GM18909 (cell line): ENCODE results near the gene KLHDC8A.

ENCODE experiments used
- ATAC-seq: cut with Tn5 transposase; IDR thresholded peaks from one replicate; pipeline ENCODE4 v1.9.1; 2021; ENCODE audit warnings: mild to moderate bottlenecking; ENCODE audit not compliant: unreplicated experiment, poor library complexity

The KLHDC8A gene

GRCh38 chr1:205348554-205349487, 7.9 kb downstream of the KLHDC8A start:
- ATAC-seq, result no peak

DNA sequence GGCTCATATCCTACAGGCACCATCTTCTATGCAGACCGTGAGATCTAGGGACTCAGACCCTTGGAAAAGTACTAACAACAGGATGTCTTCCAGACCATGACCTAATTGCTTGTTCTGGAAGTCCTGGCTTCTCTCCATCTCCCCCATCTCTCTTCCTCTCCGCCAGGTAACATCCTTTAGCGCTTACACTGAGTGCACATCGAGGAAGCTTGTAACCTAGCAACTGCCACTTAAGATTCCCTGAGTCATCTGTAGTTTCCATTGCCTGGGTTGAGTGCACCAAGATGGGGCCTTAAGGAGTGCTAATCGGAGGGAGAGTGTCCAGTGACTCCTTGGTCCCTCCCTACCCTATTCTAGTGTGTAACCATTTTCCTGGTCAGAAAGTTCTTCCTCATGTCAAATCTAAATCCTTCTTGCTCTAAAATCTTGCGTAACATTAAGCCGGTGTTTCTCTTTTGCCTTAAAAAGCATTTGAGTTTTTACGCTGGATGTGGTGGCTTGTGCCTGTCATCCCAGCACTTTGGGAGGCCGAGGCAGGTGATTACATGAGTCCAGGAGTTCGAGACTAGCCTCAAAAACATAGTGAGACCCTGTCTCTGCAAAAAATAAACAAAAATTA, 9.7 kb downstream of the KLHDC8A start:
- ATAC-seq, result no peak

DNA sequence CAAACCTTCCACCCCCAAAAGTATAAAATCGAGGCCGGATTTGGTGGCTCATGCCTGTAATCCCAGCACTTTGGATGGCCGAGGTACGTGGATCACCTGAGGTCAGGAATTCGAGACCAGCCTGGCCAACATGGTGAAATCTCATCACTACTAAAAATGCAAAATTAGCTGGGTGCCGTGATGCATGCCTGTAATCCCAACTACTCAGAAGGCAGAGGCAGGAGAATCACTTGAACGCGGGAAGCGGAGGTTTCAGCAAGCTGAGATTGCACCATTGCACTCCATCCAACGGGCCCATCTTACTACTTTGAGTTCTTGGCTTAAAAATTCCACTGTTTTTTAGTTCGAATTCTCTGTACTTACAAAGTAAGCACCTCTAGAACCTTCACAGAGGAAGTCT, 11.0 kb downstream of the KLHDC8A start:
- ATAC-seq, result no peak

DNA sequence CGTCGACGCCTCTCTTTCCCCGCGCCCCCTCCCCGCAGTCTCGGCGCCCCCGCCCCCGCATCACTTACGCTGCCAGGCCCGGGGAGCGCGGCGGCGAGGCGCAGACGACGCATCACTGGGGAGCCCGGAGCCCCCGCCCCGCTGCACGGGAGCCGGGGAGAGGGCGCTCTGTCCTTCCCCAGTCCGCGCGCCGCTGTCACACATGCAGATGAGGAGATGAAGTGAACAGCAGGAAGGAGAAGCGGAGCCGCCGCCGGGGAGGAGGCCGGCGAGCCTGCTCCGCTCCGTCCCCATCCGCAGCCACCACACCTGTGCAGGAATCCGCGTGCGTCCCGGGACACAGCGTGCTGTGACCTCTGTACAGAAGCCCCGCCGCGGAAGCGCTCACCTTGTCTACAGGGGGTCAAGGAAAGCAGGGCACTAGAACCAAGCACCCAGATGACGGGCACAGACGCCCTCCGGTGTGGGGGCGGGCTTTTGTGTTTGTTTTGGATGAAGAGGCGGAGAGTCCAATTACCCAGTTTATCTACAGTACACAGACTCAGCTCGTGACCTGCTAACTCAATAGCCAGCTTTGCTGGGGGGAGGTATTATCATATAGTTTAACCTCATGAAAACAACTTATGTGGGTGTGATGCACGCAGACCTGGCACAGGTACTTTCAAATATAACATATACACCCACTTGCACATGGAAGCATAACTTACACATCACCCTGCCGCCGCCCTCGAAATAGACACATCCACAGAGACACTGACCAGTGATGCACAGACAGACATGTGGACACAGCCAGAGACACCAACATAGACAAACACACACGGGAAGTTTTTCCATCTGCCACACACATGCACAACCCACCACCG, 12.4 kb downstream of the KLHDC8A start:
- ATAC-seq, result no peak

GRCh38 chr1:205343431-205344065, 13.2 kb downstream of the KLHDC8A start:
- no peak for ATAC-seq

DNA sequence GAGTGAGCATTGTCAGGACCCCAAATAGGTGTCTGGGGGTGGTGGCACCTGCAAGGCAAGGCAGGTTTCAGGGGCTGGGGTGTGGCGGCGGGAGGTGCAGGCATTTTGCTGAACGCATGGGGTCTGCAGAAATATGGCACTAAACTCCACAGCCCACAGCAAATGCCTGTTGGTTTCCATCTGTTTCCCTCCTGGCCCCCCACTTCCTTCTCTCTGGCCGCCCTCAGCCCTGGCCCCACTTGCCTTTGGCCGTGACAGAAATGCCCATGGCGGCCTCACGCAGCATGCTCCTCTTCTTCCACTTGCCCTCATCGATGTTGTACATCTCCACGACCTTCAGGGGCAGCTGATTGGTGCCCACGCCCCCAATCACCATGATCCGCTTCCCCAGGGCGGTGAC, 13.7 kb downstream of the KLHDC8A start:
- no peak for ATAC-seq

DNA sequence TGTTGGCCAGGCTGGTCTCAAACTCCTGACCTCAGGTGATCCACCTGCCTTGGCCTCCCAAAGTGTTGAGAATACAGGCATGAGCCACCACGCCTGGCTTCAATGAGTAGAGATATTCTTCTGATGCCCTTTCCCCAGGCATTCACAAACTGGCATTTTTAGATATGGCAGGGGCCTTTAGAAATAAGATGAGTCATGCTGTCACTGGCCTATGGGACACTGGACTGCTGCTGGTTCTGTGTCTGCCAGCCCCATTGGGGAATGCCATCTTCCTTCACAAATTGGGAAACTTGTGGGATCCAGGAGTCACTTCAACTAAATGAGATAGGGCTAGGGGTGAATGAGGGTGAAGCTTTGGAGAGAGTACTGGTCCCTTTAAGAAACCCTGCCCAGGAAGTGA, 16.0 kb downstream of the KLHDC8A start:
- no peak for ATAC-seq

- ATAC-seq, result no peak
Measured at GRCh38 chr1:205339717-205340116, 17.0 kb downstream of the KLHDC8A start.

DNA sequence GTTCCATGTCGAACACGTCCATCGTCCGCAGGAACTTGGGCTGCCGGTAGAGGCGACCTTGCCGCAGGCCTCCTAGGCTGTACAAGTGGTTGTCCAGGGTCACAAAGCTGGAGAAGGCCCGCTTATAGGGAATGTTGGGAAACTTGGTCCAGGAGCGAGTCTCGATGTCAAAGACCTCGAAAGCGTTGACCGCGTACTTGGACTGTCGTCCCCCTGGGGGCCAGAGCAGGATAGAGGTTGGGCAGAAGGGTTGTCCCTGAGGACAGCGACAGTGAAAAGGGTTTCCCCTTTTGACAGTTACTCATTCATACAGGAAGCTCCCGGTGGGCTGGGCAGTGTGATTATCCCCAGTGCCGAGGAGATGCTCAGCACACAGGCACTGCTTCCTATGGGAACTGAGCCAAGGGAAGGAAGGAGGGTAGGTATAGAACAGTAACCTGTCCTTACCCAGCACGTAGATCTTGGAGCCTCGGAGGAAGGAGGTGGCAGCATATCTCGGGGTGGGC, 17.5 kb downstream of the KLHDC8A start:
- no peak for ATAC-seq

DNA sequence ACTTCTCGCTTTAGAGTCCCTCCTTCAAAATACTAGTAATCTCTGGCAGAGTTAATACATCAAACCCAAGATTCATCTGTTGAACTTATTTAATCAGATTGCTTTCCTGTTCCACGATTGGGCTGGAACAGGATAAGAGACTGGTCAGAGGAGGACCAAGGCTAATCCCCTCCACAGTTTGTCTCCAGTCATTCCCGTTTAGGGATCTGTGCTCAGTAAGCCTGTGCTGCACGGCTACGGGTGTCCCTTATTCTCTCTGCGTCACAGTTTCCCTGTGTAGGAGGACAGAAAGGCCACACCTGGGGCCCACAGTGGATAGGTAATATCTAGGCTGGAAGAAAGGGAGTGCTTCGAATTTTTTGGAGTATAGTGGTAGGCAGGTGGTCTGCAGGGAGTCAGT, 18.7 kb downstream of the KLHDC8A start:
- ATAC-seq, result no peak

- ATAC-seq, result no peak
Measured at GRCh38 chr1:205337481-205337880, 19.2 kb downstream of the KLHDC8A start.

DNA sequence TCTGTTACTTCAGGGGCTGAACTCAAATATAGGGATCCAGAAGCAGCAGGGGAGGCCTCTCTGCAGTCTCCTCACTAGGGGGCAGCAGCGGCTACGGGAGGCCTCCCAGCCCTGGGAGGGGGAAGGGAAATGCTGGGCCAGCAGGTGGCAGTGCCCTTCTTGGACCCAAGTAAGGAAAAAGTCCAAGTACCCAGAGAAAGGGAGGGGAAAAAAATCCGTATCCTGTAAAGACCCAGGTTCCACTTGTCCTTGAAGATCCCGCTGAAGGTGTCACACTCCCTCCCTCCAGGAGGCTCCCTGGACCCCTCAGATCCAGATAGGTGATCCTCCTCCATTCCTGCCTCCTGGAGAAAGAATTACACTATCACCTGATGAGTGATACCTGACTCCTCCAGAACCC, 21.0 kb downstream of the KLHDC8A start:
- ATAC-seq, result no peak

DNA sequence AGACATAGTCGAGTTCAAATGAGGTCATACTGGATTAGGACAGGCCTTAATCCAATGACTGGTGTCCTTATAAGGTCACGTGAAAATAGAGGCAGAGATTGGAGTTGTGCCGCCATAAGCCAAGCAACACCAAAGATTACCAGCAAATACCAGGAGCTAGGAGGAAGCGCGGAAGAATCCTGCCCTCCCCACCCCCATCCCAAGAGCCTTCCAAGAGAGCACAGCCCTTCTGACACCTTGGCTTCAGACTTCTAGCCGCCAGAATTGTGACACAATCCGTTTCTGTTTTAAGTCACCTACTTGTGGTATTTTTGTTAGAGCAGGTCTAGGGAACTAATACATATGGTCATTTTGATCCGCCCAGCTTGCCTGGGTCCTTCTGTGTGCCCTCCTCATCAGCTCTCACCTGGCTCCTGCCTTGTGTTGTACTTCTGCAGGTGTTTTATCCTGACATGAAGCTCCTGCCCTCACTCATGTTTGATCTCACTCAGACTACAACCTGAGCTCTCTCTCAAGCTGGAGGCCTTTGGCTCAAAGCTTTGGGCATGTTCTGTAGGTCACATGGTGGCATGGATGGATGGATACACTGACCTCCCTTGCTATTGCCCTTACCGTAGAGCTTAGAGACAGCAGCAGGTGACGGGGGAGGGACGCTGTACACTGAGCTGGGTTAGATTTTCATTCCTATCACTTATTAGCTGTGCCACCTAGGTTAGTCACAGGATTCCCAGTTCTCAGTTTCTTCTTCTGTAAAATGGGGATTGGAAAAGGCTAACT, 24.5 kb downstream of the KLHDC8A start:
- no peak for ATAC-seq

GRCh38 chr1:205330150-205330549, 26.6 kb downstream of the KLHDC8A start:
- ATAC-seq, result no peak

DNA sequence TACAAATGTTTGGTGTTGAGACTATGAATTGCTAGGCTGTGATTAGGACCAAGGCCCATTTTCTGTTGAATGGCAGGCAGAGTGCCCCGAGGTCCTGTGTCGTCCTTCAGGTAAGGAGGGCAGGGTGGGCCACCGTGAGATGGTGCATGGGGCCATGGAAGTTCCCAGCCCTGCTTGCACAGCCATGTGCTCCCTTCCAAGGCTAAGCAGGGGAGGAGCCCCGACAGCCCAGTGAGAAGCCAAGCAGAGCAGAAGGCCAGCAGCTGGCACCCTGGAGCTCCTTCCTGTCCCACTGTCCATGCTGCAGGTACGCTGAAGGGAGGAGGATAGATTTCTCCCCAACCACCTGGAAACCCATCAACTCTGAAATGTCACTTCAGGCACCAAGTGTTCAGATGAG, 27.0 kb downstream of the KLHDC8A start:
- ATAC-seq, result no peak

DNA sequence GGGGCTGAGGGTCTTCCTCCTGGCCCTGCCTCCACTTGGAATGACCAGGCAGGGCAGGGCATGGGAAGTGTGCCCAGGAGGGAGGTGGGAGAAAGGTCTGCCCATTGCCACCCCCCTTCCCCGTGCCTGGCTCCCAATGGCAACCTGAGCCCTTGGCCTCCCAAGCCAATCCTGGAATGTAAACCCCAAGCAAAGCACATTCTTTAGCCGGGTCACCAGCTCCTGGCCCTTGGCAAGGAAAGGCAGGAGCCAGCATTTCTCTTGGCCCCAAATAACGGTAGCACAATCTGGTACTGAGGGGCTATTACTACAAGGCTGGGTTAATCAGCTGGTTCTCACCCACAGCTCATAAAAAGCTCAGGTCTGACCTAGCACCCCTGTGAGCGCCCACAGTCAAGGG, 28.2 kb downstream of the KLHDC8A start:
- no peak for ATAC-seq

GRCh38 chr1:205326812-205327466, 29.8 kb downstream of the KLHDC8A start:
- no peak for ATAC-seq

GRCh38 chr1:205325334-205325884, 31.3 kb downstream of the KLHDC8A start:
- no peak for ATAC-seq

DNA sequence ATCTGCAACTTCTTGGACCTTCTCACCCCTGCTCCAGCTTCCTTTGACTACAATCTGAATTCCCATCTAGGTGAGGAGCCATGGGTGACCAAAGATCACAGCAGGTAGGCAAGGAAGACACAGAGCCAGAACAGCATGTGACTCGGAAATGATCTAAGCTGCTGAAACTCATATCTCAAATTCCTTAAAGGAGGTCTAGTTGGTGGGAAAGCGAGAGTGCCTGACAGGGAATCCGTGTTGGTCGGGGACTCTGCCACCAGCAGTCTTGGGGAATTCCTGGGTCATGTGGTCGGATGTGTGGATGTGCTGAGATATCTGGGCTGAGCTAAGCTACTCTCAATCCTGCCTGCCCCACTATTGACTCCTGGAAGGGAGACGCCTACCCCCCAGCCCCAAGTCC, 31.9 kb downstream of the KLHDC8A start:
- ATAC-seq, result no peak
